ENCODE measurements around the gene CRIP3. TPM values are rescaled to one million over a fixed set of nuclear protein-coding genes. Genes with fewer than 3 reads are reported as not detected.

The CRIP3 gene
- total and polyA plus RNA-seq, 2 of the 13 experiments (the other 11 are each of a cell fraction or from before 2014, with no cell fraction given): 6.3 to 9.3 TPM

- TF ChIP-seq HMGXB4 (CRISPR knock-in tag; IDR thresholded peaks at IDR 0.05; ENCODE audit: borderline replicate concordance in 1 of 2, low read depth in 1 of 2) (peak in 1 of 2 experiments; percentile 40; a peak in 1 of 4 replicates), CEBPZ (IDR thresholded peaks at IDR 0.05; ENCODE audit: low read length) (no peak), ZC3H13 (CRISPR knock-in tag; IDR thresholded peaks at IDR 0.05) (no peak), SIN3B (IDR thresholded peaks at IDR 0.05; ENCODE audit: low read length) (no peak), TRIM24 (CRISPR knock-in tag; IDR thresholded peaks at IDR 0.05) (no peak), RBM39 (IDR thresholded peaks at IDR 0.05; ENCODE audit: low read depth, low read length, poor library complexity, severe bottlenecking) (peak; percentile 19), RARG (CRISPR knock-in tag; IDR thresholded peaks at IDR 0.05; ENCODE audit: low read depth) (no peak), TAF15 (IDR thresholded peaks at IDR 0.05; ENCODE audit: low read depth, low read length, poor library complexity, severe bottlenecking) (no peak), TARDBP (CRISPR knock-in tag; IDR thresholded peaks at IDR 0.05) (no peak), EZH2 (conservative IDR thresholded peaks at IDR 0.05; ENCODE audit: low read depth, low read length) (no peak), ERF (CRISPR knock-in tag; IDR thresholded peaks at IDR 0.05) (no peak), TOE1 (CRISPR knock-in tag; IDR thresholded peaks at IDR 0.05) (no peak), HDAC6 (IDR thresholded peaks at IDR 0.05; ENCODE audit: low read depth, low read length) (no peak), PRPF4 (IDR thresholded peaks at IDR 0.05; ENCODE audit: low read depth, low read length, poor library complexity, severe bottlenecking) (no peak), PAX8 (CRISPR knock-in tag; IDR thresholded peaks at IDR 0.05; ENCODE audit: borderline replicate concordance) (peak; percentile 70; the same call in 1 of the 2 replicates), WIZ (CRISPR knock-in tag; IDR thresholded peaks at IDR 0.05) (0 out of 2 replicates have a peak, but pooled peaks have one; percentile 45), ZNF850 (CRISPR knock-in tag; conservative IDR thresholded peaks at IDR 0.05) (no peak), ZNF766 (CRISPR knock-in tag; IDR thresholded peaks at IDR 0.05; ENCODE audit: borderline replicate concordance) (no peak), TIGD3 (CRISPR knock-in tag; IDR thresholded peaks at IDR 0.05; ENCODE audit: borderline replicate concordance) (no peak)
- TF ChIP-seq, protein P1, sequence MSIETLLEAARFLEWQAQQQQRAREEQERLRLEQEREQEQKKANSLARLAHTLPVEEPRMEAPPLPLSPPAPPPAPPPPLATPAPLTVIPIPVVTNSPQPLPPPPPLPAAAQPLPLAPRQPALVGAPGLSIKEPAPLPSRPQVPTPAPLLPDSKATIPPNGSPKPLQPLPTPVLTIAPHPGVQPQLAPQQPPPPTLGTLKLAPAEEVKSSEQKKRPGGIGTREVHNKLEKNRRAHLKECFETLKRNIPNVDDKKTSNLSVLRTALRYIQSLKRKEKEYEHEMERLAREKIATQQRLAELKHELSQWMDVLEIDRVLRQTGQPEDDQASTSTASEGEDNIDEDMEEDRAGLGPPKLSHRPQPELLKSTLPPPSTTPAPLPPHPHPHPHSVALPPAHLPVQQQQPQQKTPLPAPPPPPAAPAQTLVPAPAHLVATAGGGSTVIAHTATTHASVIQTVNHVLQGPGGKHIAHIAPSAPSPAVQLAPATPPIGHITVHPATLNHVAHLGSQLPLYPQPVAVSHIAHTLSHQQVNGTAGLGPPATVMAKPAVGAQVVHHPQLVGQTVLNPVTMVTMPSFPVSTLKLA (IDR thresholded peaks at IDR 0.05): no peak
Observed at GRCh38 chr6:43286980-43287716, 21.5 kb downstream of the CRIP3 start (continued).
